ENCODE results near the gene INTS6.

Gene INTS6

DNA sequence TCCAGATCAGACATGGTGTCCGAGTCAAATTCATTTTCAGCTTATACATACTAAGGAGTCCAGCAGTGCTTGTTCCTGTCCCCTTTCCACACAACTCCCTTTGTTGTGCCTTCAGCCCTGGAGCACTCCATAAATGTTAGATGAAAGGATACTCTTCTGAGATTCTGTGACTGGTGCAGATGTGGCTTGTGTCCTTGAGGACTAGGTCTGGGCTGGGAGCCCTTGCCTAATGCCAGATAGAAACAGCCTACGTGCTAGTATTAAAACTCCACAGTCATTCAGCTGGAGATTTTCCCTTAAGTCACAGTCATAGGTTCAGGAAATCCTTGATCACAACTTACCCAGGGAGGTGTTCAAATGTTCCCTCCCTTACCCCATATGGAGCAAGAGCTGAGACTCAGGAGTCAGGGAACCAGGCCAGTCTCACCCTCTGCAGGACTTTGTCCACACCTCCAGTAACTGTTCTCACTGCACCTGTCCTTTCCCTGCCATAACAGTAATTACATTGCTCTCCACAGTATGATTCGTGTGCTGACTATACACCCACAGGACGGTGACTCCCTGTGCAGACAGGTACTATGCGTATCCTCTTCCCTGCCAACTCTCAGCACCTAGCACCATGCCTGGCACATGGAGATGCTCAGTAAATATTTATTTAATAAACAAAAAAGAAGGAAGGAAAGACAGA lies 128.9 kb downstream of the INTS6 start:
- Histone ChIP-seq H3K4me2 (ENCODE audit: low read length) (no peak overlapping the region), H3K27ac (ENCODE audit: low read depth, low read length) (no peak overlapping the region), H3F3A (ENCODE audit: control insufficient read depth, insufficient read depth) (no peaks in the 10 kb centered on the region), H3K79me2 (ENCODE audit: control insufficient read depth, low read length) (no peaks in the 10 kb centered on the region), H3K27me3 (ENCODE audit: control insufficient read depth, low read length) (no peaks in the 10 kb centered on the region), H3K4me3 (ENCODE audit: low read length) (no peak overlapping the region), H3K36me3 (ENCODE audit: control insufficient read depth, low read length) (no peaks in the 10 kb centered on the region), H4K20me1 (ENCODE audit: control insufficient read depth, insufficient read depth, low read depth, low read length) (no peaks in the 10 kb centered on the region), H3K9me3 (ENCODE audit: control insufficient read depth, insufficient read depth, low read length) (no peaks in the 10 kb centered on the region), H3K9me2 (replicated peaks; ENCODE audit: control insufficient read depth, low read length) (no peaks in the 10 kb centered on the region), H3K4me1 (ENCODE audit: control insufficient read depth, low read length) (peaks cover 8% of the 10 kb centered on the region)
- no peak for TF ChIP-seq EZH2phosphoT487 (IDR thresholded peaks at IDR 0.05; ENCODE audit: borderline replicate concordance, low read length)
- TF ChIP-seq, protein P1, sequence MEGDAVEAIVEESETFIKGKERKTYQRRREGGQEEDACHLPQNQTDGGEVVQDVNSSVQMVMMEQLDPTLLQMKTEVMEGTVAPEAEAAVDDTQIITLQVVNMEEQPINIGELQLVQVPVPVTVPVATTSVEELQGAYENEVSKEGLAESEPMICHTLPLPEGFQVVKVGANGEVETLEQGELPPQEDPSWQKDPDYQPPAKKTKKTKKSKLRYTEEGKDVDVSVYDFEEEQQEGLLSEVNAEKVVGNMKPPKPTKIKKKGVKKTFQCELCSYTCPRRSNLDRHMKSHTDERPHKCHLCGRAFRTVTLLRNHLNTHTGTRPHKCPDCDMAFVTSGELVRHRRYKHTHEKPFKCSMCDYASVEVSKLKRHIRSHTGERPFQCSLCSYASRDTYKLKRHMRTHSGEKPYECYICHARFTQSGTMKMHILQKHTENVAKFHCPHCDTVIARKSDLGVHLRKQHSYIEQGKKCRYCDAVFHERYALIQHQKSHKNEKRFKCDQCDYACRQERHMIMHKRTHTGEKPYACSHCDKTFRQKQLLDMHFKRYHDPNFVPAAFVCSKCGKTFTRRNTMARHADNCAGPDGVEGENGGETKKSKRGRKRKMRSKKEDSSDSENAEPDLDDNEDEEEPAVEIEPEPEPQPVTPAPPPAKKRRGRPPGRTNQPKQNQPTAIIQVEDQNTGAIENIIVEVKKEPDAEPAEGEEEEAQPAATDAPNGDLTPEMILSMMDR (IDR thresholded peaks at IDR 0.05; ENCODE audit: low read depth, low read length, poor library complexity, severe bottlenecking): no peak

GRCh38 chr13:51322826-51323225 lies 130.0 kb downstream of the INTS6 start:
- Histone ChIP-seq H3K27ac (ENCODE audit: low read depth, low read length) (no peak overlapping the region), H3K4me1 (ENCODE audit: control insufficient read depth, low read length) (peaks cover 8% of the 10 kb centered on the region), H3K9me3 (ENCODE audit: control insufficient read depth, insufficient read depth, low read length) (no peaks in the 10 kb centered on the region), H3K27me3 (ENCODE audit: control insufficient read depth, low read length) (no peaks in the 10 kb centered on the region), H3K4me2 (ENCODE audit: low read length) (no peak overlapping the region), H4K20me1 (ENCODE audit: control insufficient read depth, insufficient read depth, low read depth, low read length) (no peaks in the 10 kb centered on the region), H3F3A (ENCODE audit: control insufficient read depth, insufficient read depth) (no peaks in the 10 kb centered on the region), H3K79me2 (ENCODE audit: control insufficient read depth, low read length) (no peaks in the 10 kb centered on the region), H3K9me2 (replicated peaks; ENCODE audit: control insufficient read depth, low read length) (no peaks in the 10 kb centered on the region), H3K4me3 (ENCODE audit: low read length) (no peak overlapping the region), H3K36me3 (ENCODE audit: control insufficient read depth, low read length) (no peaks in the 10 kb centered on the region)
- TF ChIP-seq EZH2phosphoT487 (IDR thresholded peaks at IDR 0.05; ENCODE audit: borderline replicate concordance, low read length): no peak
- TF ChIP-seq, protein P1 (IDR thresholded peaks at IDR 0.05; ENCODE audit: low read depth, low read length, poor library complexity, severe bottlenecking): no peak

- no peak for TF ChIP-seq EZH2phosphoT487 (IDR thresholded peaks at IDR 0.05; ENCODE audit: borderline replicate concordance, low read length)
- TF ChIP-seq, protein P1 (IDR thresholded peaks at IDR 0.05; ENCODE audit: low read depth, low read length, poor library complexity, severe bottlenecking): no peak
- H3K4me1 ChIP-seq (ENCODE audit: control insufficient read depth, low read length): peaks cover 8% of the 10 kb centered on the region
- H3K4me3 ChIP-seq (ENCODE audit: low read length): no peak overlapping the region
Observed at GRCh38 chr13:51321836-51322235, 131.0 kb downstream of the INTS6 start.

More at GRCh38 chr13:51321836-51322235, 131.0 kb downstream of the INTS6 start:
- Histone ChIP-seq H3K36me3 (ENCODE audit: control insufficient read depth, low read length) (no peaks in the 10 kb centered on the region), H3K79me2 (ENCODE audit: control insufficient read depth, low read length) (no peaks in the 10 kb centered on the region), H3F3A (ENCODE audit: control insufficient read depth, insufficient read depth) (no peaks in the 10 kb centered on the region), H3K9me2 (replicated peaks; ENCODE audit: control insufficient read depth, low read length) (no peaks in the 10 kb centered on the region), H3K27me3 (ENCODE audit: control insufficient read depth, low read length) (no peaks in the 10 kb centered on the region), H3K4me2 (ENCODE audit: low read length) (no peak overlapping the region), H3K9me3 (ENCODE audit: control insufficient read depth, insufficient read depth, low read length) (no peaks in the 10 kb centered on the region), H4K20me1 (ENCODE audit: control insufficient read depth, insufficient read depth, low read depth, low read length) (no peaks in the 10 kb centered on the region), H3K27ac (ENCODE audit: low read depth, low read length) (no peak overlapping the region)
